Panc1 (cell line): ENCODE data around the gene CDHR2.

ENCODE experiments used
- CTCF ChIP-seq: fragments of 450-650 bp; IDR thresholded peaks from 2 replicates; pipeline ENCODE4 v1.5.1; 2017; ENCODE audit warnings: mild to moderate bottlenecking
- POLR2AphosphoS5 ChIP-seq: IDR thresholded peaks from 2 replicates; pipeline ENCODE4 v1.6.1; 2012; ENCODE audit warnings: mild to moderate bottlenecking, low read depth, low read length, moderate library complexity
- REST ChIP-seq, 2 experiments: IDR thresholded peaks; 2 replicates each; pipeline ENCODE4 v1.6.1; 2011 to 2012; ENCODE audit warnings: low read depth in 2 of 2, control low read depth in 1 of 2, low read length in 1 of 2, mild to moderate bottlenecking in 1 of 2, moderate library complexity in 1 of 2; ENCODE audit not compliant: insufficient read depth in 1 of 2
- SIN3A ChIP-seq: IDR thresholded peaks from 2 replicates; pipeline ENCODE4 v1.6.1; 2012; ENCODE audit warnings: low read depth, mild to moderate bottlenecking, low read length, moderate library complexity, borderline replicate concordance; ENCODE audit not compliant: insufficient read depth

GRCh38 chr5:176547802-176548201 lies 1.3 kb upstream of the CDHR2 start:
- TF ChIP-seq CTCF: no peak
- TF ChIP-seq REST (IDR thresholded peaks at IDR 0.05; ENCODE audit: insufficient read depth in 1 of 2, low read depth in 2 of 2, low read length in 1 of 2): no peak
- TF ChIP-seq POLR2AphosphoS5: no peak
- no peak for TF ChIP-seq SIN3A
